IPS-18c (cell line): ENCODE measurements around the gene TMEM82.

ENCODE experiments used
- H3K4me3 ChIP-seq: 2 replicates; pipeline ENCODE4 v1.7.0; 2013; ENCODE audit warnings: low read depth, mild to moderate bottlenecking, low read length, moderate library complexity; ENCODE audit not compliant: insufficient read depth
- H3K9me3 ChIP-seq: one replicate; pipeline ENCODE4 v1.6.1; 2013; ENCODE audit warnings: mild to moderate bottlenecking, low read length, moderate library complexity; ENCODE audit not compliant: control insufficient read depth, insufficient read depth

The TMEM82 gene

DNA sequence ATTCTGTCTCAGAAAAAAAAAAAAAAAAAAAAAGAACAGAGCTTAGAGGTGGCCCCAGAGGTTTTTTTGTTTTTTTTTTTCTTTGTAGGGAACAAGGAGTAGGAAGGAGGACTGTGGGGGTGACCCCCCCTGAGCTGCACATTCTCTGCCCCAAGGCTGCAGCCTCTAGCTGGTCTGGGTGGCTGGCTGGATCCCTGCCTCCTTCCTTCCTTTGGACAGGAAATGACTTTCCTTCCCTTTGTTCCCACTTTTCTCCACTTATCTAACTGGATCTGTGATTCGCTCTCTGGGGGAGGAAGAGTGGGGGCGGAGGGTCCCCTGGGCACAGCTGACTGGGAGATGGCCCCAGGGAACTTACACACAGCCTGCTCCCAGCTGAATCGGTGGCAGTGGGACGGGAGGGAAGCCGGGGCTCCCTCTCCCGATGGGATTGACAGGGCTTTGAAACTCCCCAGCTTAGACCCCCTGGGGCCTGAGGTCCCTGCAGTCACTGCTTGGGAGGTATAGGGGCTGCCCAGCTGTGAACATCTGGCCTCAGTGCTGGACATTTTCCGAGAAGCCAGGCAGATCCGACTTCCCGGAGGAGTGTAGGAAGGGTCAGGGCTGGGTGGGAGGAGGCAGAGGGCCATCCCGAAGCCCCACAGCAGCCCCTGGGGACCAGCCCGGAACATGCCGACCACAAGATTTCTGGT lies 18.4 kb downstream of the TMEM82 start:
- Histone ChIP-seq H3K4me3 (peak overlapping the region; percentile 15; the same call in 1 of the 2 replicates), H3K9me3 (no peaks in the 10 kb centered on the region)

DNA sequence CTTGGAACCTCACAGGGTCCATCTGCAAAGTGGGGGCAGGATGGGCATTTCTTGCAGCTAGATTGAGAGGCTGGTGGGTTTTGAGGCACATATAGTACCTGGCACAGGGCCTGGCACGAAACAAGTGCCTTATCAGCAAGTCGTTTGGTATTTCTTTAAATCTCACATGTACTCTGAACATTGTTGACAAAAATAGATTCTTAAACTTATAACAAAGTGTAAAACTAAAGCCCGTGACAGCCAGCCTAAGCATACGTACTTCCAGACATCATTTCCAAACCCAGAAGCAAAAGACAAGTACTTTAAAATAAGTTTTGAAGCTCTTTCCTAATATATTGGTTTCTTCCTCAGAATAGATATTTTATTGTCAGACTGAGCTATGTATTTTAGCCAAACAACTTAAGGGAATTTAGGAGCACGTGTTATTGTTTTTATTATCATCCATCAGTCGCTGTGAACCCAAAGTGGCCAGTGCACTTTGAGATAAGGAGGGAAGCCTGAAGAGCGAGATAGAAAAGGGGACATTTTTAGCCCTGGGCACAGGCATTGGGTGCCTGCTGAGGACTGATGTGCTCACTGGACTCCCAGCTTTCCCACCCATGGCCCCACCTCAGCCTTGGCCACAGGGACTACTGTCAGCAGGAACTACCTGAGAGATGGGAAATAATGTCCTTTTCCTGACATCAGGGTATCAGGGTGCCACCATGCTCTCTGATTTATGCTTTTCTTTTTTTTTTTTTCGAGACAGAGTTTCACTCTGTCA lies 19.2 kb downstream of the TMEM82 start:
- Histone ChIP-seq H3K4me3 (no peak overlapping the region), H3K9me3 (no peaks in the 10 kb centered on the region)

DNA sequence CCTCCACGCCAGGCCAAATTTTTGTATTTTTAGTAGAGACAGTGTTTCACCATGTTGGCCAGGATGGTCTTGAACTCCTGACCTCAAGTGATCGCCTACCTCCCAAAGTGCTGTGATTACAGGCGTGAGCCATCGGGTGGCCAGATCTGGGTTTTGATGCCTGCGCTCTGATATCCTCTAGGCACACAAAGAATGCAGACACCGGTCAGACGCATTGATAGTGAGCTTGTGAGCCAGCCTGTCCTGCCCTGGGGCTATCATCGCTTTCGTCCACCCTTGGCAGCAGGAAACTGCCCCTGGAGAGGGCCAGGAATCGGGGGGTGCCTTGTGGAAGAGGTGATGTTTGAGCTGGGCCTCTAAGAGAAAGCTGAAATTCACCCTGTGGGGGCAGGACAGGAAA lies 20.2 kb downstream of the TMEM82 start:
- no peaks in the 10 kb centered on the region for H3K9me3 ChIP-seq
- no peak overlapping the region for H3K4me3 ChIP-seq

DNA sequence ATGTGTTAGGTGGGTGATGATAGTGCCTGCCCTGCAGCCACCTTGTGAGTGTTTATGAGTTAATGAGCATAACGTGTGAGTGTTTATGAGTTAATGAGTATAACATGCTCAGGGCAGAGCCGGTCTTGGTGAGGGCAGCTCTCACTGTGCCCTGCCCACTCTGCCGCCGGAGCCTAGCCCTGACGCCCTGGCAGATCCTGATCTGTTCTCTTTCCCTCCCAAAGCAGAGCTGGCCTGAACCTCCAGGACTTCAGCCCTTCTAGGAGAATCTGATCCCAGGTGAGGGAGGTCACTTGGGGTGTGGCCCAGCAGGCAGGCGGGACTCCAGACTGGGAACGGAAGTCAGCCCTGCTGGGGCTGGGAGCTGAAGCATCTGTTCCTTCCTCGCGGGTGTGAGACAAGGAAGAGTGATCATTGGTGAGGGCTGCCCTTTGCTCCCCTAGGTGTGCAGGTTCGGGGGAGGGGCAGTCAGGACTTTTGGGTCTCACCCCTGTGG lies 22.0 kb downstream of the TMEM82 start:
- H3K9me3 ChIP-seq = no peaks in the 10 kb centered on the region
- no peak overlapping the region for H3K4me3 ChIP-seq

DNA sequence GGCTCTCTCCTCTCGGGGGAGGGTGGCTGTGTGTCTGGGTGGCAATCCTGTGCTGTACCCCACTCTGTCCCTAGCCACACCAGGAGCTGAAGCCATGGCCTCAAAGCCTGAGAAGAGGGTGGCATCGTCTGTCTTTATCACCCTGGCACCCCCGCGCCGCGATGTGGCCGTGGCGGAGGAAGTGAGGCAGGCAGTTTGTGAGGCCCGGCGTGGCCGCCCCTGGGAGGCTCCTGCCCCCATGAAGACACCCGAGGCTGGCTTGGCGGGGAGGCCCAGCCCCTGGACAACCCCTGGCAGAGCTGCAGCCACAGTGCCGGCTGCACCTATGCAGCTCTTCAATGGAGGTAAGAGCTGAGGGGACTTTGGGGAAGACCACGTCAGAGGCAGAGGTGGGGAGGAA lies 22.6 kb downstream of the TMEM82 start:
- Histone ChIP-seq H3K9me3 (no peaks in the 10 kb centered on the region), H3K4me3 (no peak overlapping the region)

DNA sequence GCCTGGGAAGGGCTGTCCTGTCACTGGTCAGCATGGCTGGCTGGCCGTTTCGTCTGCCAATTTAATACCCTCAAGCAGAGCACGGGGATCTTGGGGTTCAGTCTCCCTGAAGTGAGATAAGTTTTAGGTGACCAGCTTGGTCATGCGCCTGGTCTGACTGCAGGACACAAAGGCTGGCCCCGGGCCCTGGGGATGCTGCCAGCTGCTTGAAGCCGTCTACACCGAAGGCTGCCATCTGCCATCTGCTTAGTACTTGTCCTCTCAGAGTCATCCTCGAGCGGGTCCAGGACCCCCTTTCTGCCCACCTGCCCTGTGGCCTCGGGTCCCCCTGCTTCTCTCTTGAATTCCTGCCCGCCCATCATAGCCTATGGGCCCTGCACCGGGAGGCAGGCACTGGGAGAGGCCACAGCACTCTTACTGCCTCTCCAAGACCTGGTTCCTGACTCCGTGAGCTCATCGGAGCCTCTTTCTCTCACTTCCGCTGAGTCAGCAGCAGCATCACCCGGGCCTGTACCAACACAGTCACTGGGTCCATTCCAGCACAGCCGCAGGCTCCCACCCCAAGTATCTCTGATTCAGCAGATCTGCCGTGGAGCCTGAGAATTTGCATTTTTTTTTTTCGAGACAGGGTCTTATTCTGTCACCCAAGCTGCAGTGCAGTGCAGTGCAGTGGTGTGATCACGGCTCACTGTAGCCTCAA lies 23.3 kb downstream of the TMEM82 start:
- H3K4me3 ChIP-seq = no peak overlapping the region
- H3K9me3 ChIP-seq = no peaks in the 10 kb centered on the region

DNA sequence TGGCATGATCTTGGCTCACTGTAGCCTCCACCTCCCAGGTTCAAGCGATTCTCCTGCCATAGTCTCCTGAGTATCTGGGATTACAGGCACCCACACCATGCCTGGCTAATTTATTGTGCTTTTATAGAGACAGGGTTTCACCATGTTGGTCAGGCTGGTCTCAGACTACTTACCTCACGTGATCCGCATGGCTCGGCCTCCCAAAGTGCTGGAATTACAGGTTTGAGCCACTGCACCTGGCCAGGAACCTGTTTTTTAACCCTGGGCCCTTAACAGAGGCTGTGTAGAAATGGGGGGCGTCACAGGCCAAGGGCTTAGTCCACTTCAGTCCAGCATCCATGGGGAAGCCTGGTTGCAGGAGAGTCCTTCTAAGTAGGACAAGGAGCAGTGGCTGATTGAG lies 25.6 kb downstream of the TMEM82 start:
- Histone ChIP-seq H3K4me3 (no peak overlapping the region), H3K9me3 (no peaks in the 10 kb centered on the region)

DNA sequence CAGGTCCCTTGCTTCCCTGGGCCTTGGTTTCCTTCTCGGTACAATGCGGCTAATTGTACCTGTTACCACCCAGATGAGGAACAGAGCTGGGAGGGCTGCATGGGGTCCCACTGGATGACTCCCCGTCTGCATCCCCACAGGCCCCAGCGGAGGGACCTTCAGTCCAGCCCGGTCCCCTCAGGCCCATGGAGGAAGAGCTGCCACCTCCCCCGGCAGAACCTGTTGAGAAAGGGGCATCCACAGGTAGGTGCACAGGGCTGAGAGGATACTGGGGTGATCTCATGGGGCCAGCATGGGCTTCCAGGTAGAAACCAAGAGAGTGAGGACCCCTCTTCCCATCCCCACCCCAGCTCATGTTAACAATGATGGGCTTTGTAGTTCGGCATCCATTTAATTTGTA lies 26.1 kb downstream of the TMEM82 start:
- no peak overlapping the region for H3K4me3 ChIP-seq

DNA sequence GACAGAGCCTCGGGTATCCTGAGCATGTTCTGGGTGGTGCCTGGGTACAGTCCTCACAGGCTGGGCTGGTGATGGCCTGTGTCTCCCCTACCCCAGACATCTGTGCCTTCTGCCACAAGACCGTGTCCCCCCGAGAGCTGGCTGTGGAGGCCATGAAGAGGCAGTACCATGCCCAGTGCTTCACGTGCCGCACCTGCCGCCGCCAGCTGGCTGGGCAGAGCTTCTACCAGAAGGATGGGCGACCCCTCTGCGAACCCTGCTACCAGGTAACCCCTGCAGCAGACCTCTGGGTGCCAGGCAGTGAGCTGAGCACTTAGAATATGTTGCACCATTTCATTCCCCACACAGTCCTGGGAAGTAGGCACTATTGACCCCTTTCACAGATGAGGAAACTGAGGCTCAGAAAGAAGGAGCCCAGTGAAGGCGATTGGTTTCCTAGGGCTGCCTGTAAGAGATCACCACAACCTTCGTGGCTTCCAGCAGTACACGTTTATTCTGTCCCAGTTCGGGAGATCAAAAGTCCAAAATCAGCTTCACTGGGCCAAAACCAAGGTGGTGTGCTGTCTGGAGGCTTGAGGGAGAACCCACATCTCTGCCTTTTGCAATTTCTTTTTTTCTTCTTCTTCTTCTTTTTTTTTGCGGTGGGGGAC lies 28.1 kb downstream of the TMEM82 start:
- no peak overlapping the region for H3K4me3 ChIP-seq

More for the DNA sequence above, 26.1 kb downstream of the TMEM82 start:
- no peaks in the 10 kb centered on the region for H3K9me3 ChIP-seq

DNA sequence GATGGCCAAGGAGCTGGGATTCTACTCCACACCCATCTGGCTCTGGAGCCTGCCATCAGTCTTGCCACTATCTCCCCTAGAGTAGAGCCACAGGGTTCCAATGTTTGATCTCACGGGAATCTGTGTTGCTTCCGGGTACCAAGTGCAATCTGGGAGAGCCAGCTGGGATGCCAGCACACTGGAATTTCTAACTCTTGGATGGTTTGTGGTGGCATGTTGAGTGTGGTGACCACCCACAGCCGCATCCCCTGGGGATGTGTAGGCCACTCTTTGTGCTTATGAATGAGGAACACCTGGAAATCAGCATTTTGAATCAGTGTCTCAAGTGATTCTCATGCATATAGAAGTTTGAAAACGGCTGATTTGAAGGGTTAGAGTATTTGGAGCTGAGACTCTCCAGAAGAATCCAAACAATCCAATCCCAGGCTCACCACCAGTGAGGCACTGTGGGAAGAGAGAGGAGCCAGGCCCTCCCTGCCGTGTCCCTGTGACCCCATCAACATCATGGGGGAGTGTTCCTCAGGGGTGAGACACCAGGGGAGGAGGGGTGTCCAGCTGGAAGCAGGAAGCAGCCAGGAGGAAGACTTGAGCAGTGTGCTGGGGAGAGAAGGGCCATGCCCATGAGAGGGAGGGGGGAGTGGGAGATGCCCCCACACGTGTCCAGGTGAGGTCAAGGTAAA lies 29.7 kb downstream of the TMEM82 start:
- Histone ChIP-seq H3K4me3 (no peak overlapping the region), H3K9me3 (no peaks in the 10 kb centered on the region)

More for the DNA sequence above, 28.1 kb downstream of the TMEM82 start:
- no peaks in the 10 kb centered on the region for H3K9me3 ChIP-seq

DNA sequence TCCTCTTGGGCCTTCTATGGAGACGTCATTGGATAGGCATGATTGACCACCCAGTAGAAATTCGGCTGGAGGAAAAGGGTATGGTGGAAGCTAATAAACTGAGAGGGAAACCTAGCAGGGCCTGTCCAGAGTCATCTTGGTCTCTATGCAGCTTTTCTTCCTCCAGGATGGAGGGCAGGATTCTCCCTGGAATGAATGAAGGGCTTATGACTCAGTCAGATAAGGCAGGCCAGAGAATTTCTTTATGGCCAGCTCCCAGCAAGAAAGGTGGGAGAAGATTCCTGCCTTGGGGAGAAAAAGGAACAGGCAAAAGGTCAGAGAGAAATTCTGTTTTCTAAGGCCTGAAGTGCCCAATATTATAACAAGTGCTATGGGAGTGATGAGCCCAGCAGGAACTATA lies 33.4 kb downstream of the TMEM82 start:
- Histone ChIP-seq H3K4me3 (no peak overlapping the region), H3K9me3 (no peaks in the 10 kb centered on the region)

DNA sequence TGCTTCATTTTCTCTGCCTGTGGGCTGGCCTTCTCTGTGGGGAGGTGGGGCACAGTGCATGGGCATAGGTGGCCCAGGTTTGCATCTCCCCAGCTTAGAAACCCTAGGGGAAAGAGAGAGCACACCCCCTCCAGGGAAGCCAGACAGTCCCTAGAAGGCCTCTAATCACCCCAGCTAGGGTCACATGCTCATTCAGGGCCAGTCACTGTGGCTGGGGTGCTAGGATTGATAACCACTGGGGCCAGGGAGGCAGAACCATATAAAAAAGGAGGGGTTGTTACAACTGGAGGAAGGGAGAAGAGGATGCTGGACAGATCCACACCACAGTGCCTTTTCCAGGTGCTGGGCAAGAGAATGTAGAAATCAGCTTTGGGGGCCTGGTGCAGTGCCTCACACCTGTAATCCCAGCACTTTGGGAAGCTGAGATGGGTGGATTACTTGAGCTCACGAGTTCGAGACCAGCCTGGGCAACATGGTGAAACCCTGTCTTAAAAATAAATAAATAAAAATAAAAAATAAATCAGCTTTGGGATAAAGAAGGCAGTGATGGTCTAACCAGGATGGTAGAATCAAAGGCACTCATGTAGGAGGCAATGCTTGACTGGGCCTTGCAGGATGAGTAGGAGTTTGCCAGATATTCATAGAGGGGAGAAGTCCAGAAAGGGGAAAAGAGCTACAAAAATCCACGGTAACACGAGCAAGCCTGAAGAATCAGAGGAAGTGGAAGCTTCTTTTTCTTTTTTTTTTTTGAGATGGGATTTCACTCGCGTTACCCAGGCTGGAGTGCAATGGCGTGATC lies 35.8 kb downstream of the TMEM82 start:
- Histone ChIP-seq H3K9me3 (no peaks in the 10 kb centered on the region), H3K4me3 (no peak overlapping the region)

DNA sequence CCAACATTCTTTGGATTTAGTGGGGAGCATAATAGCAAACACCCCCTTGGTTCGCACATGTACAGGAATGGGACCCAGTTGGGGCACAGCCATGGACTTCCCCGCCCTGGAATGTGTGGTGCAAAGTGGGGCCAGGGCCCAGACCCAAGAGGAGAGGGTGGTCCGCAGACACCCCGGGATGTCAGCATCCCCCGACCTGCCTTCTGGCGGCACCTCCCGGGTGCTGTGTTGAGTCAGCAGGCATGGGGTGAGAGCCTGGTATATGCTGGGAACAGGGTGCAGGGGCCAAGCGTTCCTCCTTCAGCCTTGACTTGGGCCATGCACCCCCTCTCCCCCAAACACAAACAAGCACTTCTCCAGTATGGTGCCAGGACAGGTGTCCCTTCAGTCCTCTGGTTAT lies 43.4 kb downstream of the TMEM82 start:
- no peak overlapping the region for H3K4me3 ChIP-seq

DNA sequence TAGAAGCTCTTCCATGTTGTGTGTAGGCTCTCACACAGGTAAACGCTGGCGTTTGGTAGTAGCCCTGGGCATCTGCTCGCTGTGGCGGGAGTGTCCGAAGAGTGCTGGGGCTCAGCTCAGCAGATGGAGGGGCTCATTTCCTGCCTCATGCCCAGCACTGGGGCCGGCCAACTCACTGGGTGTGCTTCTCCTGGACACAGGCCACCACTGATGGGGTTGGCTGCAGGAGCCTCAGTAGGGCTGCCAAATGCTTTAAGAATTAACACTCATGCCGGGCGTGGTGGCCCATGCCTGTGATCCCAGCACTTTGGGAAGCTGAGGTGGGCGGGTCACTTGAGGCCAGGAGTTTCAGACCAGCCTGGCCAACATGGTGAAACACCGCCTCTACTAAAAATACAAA lies 44.3 kb downstream of the TMEM82 start:
- H3K9me3 ChIP-seq = peaks cover 2% of the 10 kb centered on the region

More for the DNA sequence above, 43.4 kb downstream of the TMEM82 start:
- H3K9me3 ChIP-seq = peaks cover 2% of the 10 kb centered on the region

DNA sequence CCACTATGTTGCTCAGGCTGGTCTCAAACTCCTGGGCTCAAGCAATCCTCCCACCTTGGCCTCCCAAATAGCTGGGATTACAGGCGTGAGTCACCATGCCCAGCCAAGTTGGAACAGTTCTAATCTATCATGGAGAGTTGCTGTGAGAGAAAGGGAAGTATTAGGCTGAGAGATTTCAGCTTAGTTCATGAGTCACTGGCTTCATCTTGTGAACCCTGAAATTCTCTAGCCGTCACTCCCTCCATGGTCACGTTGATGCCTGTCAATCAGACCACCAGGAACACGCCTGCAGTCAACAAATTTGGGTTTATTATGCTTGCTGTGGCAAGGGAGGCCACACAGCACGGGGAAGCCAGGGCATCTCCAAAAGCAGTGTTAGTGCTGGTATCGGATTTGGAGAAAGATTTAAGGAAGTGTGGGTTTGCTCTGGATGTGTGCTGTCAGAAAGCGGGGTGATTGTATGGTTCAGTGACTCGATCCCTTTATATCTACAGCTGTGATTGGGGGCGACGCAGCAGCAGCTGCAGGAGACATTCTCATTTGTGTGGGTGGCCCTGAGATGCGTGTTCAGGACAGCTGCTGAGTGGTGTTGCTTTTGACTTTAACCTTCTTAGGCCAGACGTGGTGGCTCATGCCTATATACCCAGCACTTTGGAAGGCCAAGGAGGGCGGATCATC lies 46.5 kb downstream of the TMEM82 start:
- H3K9me3 ChIP-seq = peaks cover 2% of the 10 kb centered on the region

More for the DNA sequence above, 44.3 kb downstream of the TMEM82 start:
- H3K4me3 ChIP-seq = no peak overlapping the region

DNA sequence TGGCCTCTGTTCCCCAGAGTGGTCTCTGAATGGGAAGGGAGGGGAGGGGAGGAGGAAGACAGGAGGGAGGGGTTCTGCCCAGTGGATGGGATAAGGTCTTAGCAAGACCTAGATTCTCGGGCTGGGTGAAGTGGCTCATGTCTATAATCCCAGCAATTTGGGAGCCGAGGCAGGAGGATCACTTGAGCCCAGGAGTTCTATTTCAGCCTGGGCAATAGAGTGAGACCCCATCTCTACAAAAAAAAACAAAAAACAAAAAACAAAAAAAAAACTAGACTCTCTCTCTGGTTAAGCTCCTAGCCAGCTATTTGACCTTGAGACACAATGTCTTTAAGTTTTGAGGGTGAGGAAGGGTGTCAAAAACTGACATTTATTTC lies 53.8 kb downstream of the TMEM82 start:
- Histone ChIP-seq H3K9me3 (no peaks in the 10 kb centered on the region), H3K4me3 (no peak overlapping the region)

More for the DNA sequence above, 46.5 kb downstream of the TMEM82 start:
- H3K4me3 ChIP-seq = no peak overlapping the region
